ENCODE data around the gene IER5L.
"Not testable (repeated sequence)": the region's sequence is repeated elsewhere in the genome, so short reads cannot be mapped to it uniquely, and the experiment has no call there.

IER5L gene

DNA sequence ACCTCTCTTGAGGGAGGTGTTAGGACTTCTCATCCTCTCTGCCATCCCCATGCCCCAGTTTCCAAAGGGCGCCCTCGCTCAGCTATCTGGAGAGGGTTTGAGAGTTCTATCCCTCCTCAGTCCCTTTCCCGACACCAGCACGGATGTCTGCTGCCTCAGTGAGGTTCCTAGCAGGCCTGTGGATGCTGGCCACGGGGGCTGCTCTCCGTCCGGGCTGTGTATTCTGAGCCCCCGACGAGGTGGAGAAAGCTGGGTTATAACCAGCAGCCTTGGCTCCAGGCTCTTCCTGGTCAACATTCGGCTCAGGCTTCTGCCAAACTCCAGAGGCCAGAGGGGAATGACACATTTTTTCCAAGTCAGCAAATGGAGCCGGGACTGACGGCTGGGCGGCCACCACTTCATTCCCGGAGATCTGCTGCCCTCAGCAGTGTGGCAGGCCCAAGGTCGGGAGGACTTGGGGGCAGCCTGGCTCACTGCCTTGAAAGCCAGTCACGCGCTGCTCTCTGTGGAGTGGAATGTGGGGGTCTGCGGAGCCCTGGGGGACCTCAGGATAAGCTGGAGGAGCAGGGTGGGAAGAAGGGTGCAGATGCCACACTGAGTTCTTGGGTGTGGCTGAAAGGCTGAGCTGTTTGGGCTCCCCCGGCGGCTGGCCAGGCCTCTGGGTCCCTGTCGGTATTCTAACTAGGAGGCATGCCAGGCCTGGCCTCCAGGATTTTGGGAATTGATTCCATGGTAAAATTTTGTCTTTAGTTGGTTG is 39.4 kb downstream of the IER5L start:
- DNase-seq (ENCODE audit: low read depth) = no peak

DNA sequence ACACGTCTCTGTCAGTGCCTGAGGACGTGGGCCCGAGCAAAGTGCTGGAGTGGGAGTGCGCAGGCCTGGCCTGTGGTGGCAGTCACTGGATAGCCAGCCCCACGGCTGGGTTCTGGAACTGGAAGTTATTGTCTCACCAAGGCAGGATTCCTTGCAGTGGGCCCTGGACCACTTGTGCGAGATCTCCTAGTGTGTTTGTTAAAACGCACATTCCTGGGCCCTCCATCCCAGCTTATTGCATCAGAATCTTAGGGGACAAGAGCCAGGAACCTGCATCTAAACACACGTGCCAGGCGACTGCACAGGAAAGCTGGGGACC is 40.0 kb downstream of the IER5L start:
- no peak for DNase-seq (ENCODE audit: low read depth)

DNA sequence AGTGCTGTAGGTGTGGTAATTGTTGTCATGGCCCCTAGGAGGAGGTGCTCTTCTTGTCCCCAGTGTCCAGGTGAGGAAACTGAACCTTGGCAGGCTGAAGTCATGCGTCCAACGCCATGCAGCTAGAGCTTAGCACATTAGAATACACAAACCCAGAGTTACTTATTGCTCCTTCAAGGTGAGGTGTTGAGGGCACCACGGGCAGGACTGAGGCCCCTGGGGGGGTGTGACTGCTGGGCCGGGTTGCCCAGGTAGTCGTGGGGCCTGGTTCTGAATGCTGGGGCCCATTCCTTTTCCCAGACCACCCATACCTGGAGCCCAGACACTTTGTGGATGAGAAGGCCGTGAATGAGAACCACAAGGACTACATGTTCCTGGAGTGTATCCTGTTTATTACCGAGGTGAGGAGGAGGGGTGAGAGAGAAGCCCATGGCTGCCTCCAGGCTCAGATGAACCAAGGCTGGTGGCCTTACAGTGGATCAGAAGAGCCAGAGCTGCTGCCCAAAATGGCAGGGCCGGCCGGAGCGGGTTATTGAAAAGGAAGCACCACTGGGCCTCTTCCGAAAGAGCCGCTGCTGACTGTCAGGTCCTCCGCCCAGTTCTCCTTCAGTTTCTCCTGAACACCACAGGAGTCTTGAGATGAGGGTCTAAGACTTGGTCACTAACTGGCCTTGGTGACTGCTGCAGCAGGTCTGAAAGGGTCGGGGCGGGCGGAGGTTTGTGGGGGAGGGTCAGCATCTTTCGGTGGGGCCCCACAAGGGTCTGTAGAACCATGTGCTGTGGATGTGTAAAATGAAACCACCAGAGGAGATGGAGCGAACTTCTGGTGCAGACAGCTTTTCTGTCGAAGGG is 40.5 kb downstream of the IER5L start:
- no peak for DNase-seq (ENCODE audit: low read depth)

DNA sequence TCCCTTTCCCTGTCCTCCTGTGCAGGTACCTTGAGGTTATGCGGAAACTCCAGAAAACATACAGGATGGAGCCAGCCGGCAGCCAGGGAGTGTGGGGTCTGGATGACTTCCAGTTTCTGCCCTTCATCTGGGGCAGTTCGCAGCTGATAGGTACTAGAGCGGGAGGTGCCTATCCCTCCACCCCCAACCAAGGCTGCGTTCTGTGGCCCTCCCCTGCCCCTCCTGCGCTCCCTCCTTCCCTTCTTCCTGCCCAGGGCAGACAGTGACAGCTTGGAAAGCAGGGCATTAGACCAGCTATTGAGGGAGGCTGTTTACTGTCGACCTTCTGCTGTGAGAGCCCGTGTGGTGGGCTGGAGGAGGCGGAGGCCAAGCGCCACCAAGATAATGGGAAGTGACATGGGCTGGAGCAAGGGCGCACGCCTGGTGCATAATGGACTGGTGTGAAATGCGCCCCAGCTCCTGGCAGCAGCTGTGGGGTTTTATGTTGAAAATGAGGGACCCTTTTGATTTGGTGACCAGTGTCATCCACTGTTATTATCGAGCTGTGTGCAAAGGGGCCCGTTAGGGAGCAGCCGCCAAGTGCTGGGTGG is 41.5 kb downstream of the IER5L start:
- DNase-seq (ENCODE audit: low read depth) = no peak

DNA sequence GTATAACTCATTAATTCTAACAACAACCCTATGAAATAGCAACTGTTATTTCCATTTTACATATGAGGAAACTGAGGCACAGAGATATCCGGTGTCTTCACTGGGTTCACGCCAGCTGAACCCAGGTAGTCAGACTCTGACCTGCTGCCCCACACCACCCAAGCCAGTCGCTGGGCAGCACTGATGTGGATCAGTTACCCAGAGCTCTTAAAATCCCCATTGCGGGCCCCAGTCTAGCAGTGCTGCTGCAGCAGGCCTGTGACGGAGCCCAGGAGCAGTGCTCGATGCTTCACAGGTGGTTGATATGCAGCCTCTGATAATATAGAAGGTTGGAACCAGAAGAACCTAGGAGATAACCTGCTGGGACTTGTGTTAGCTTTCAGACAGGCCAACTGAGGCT is 42.6 kb downstream of the IER5L start:
- no peak for DNase-seq (ENCODE audit: low read depth)

DNA sequence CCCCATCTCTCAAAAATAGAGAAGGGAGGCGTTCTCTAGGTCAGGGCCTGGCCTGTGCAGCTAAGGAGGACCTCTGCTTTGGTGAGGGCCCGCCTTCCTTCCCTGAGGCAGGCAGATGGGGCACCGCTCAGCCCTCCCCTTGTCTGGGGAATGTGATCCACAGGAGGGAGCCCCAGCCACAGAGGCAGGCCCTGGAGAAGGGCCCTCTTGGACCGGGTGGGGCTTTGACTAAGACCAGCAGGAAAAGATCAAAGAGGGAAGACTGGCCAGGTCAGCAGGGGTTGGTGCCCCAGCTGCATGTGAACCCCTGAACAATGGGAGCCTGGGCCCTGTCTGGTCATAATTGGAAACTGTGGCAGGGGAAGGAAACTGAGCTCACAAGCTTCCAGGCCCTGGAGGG is 45.0 kb downstream of the IER5L start:
- no peak for DNase-seq (ENCODE audit: low read depth)

DNA sequence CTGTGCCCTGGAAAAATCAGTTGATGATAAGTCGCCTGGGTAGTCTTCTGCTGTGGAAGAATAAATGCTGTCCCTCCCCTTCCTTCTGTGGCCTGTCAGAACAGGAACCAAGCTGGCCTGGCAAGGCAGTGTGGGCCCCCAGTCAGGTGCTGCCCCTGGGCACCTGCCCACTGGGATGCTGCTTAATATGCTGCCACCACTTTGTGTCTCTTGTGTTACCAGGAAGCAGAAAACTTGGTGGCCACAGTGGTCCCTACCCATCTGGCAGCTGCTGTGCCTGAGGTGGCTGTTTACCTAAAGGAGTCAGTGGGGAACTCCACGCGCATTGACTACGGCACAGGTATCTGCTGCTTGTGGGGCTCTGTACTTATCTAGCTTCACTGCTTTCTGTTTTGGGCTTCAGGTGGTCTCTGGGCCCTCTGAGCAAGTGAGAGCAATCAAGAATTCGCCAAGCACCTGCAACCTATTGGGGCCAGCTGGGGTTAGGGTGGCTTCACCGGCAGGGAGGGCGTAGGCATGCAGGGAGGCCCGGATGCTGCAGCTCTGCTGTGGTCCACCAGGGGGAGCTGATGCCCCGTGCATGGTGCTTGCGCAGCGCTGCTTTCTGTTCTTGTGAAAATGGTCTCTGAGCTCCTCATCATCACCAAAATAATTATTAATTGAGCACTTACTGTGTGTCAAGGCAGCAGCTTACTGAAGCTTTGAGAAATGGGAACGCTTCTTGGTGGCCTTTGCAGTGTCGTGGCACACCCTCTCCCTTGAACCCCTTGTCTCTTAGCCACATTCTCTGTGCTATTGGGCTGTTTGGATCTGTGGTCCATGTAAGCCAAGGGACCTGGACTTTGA is 46.5 kb downstream of the IER5L start:
- DNase-seq (ENCODE audit: low read depth) = no peak

DNA sequence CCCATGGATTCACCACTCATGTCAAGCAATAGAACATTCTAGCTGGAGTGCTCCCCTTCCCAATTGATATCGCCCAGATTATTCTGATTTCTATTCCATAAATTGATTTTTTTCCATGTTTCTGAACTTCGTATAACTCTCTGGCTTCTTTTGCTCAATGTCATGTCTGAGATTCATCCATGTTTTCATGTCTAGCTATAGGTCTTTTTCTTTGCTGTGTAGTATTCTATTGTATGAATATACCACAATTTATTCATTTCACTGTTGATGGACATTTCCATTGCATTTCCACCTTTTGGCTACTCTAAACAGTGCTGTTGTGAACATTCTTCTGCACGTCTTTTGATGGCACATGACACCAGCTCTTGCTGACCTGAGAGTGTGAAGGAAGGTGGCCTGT is 47.3 kb downstream of the IER5L start:
- DNase-seq (ENCODE audit: low read depth) = no peak

DNA sequence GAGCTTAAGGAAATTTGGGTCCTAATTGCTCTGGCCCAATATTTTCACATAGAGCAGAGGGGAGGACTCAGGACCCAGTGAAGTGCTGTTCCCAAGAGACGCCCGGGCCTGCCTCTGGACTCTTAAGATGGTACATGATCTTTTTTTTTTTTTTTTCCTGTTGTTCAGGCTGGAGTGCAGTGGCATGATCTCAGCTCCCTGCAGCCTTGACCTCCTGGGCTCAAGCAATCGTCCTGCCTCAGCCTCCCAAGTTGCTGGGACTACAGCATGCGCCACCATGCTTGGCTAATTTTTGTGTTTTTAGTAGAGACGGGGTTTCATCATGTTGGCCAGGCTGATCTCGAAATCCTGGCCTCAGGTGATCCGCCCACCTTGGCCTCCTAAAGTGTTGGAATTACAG is 47.8 kb downstream of the IER5L start:
- DNase-seq (ENCODE audit: low read depth) = not testable (repeated sequence)

DNA sequence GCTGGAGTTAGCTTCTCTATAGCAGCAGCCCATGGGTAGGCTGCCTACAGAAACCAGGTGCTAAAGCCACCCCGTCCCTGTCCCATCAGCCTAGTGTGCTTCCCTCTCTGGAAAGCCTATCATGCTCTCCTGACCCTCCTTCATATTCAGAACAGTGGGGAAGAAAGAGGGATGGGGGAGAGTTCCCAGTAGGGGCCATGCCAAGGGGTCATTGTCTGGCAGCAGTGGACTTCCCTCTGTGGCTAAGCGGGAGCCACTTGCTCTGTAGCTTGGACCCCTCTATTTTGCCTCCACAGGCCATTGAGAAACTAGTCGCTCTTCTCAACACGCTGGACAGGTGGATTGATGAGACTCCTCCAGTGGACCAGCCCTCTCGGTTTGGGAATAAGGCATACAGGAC is 49.4 kb downstream of the IER5L start:
- DNase-seq (ENCODE audit: low read depth) = no peak

DNA sequence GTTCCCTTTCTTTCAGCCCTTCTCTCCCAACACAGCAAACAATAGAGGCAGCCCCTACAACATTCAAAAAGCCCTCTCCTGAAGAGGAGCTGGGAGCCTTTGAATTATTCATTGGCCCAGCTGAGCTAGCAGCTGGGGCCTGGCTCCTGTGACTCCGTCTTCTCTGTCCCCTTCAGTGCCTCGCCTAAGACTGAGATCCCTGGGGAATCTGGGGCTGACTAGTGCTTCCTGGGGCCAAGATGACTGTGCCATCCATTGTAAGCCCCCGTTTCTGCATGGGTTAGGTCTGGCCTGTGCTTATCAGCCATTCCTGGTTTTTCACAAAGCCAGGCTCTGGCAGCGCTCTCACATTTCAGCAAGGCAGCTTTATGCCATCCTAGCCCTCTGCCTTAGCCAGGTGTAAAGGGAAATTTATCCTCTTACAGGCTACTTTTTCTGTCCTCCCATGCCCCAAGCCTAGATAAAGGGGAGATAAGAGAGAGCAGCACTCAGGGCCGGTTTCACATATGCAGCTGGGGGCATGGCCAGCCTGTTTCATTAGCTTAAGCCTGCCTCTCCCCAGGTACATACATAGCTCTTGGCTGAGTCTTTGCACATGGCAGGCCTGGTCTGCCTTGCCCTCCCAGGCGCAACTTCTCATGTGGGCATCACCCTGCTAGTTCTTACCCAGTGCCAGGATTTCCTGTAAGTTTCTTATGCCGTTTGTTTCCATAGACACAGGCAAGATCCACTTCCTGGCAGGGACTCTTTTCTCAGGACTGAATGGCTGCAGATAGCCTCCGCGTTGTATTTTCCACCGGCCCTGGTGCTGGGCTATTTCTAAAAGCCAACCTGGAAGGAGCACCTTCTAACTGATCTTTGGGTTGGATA is 51.1 kb downstream of the IER5L start:
- DNase-seq (ENCODE audit: low read depth) = no peak

All from GM04503 (cell line).